ENCODE measurements around the gene MTUS2. TPM values are rescaled to one million over a fixed set of nuclear protein-coding genes. Genes with fewer than 3 reads are reported as not detected.

The MTUS2 gene
- total RNA-seq, 1 experiment from 2014 or later = not detected

DNA sequence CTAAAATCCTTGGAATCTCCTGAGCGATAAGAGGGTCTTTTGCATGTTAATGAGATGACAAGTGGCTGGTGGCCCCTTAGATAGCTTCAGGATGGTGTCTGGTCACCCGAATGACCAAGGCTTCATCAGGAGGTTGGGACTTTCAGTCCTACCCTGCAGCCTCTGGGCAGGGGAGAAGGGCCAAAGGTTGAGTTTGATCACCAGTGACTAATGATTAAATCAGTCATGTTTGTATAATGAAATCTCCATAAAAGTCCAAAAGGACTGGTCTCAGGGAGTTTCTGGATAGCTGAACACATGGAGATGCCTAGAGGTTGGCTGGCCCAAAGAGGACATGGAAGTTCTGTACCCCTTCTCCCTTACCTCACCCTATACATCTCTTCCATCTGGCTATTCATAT lies 316.2 kb downstream of the MTUS2 start:
- H3K27ac ChIP-seq (ENCODE audit: low read length) = no peak overlapping the region
- H3K27me3 ChIP-seq (ENCODE audit: low read length) = no peaks in the 10 kb centered on the region
- H3K9me3 ChIP-seq (ENCODE audit: low read length) = 0 out of 2 replicates have a peak, but pooled peaks cover 5% of the 10 kb centered on the region
- H3K9me2 ChIP-seq (replicated peaks; ENCODE audit: low read length) = no peaks in the 10 kb centered on the region
- no peaks in the 10 kb centered on the region for H3K79me2 ChIP-seq (ENCODE audit: low read length)
- no peak overlapping the region for H3K4me3 ChIP-seq (ENCODE audit: low read length)
- DNase-seq (peak; percentile 9), ATAC-seq (no peak)
- CTCF ChIA-PET = no interaction called here
- intact Hi-C loops (cut with micrococcal nuclease) = no loop called here
- no peak overlapping the region for H3K9ac ChIP-seq (ENCODE audit: low read length)
- no peaks in the 10 kb centered on the region for H3F3A ChIP-seq (ENCODE audit: low read length, unreplicated experiment)
- POLR2A ChIA-PET (ENCODE audit: unreplicated experiment) = no interaction called here
- H3K4me1 ChIP-seq (ENCODE audit: insufficient read depth, low read length) = no peaks in the 10 kb centered on the region
- no peak overlapping the region for H3K4me2 ChIP-seq (ENCODE audit: low read length)
- no TSS peak for BruUV-seq (replicated peaks)
- no peak overlapping the region for H2AFZ ChIP-seq (ENCODE audit: low read length)
- H3K36me3 ChIP-seq (ENCODE audit: low read depth, low read length) = no peaks in the 10 kb centered on the region
- H4K20me1 ChIP-seq (ENCODE audit: low read length) = no peaks in the 10 kb centered on the region
- no peak for TF ChIP-seq EZH2 (IDR thresholded peaks at IDR 0.05; ENCODE audit: low read length, unreplicated experiment)
- TF ChIP-seq EZH2phosphoT487 (IDR thresholded peaks at IDR 0.05; ENCODE audit: borderline replicate concordance, low read length) = no peak
- TF ChIP-seq, protein P1, sequence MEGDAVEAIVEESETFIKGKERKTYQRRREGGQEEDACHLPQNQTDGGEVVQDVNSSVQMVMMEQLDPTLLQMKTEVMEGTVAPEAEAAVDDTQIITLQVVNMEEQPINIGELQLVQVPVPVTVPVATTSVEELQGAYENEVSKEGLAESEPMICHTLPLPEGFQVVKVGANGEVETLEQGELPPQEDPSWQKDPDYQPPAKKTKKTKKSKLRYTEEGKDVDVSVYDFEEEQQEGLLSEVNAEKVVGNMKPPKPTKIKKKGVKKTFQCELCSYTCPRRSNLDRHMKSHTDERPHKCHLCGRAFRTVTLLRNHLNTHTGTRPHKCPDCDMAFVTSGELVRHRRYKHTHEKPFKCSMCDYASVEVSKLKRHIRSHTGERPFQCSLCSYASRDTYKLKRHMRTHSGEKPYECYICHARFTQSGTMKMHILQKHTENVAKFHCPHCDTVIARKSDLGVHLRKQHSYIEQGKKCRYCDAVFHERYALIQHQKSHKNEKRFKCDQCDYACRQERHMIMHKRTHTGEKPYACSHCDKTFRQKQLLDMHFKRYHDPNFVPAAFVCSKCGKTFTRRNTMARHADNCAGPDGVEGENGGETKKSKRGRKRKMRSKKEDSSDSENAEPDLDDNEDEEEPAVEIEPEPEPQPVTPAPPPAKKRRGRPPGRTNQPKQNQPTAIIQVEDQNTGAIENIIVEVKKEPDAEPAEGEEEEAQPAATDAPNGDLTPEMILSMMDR (conservative IDR thresholded peaks at IDR 0.05; ENCODE audit: low read depth, low read length) = no peak

DNA sequence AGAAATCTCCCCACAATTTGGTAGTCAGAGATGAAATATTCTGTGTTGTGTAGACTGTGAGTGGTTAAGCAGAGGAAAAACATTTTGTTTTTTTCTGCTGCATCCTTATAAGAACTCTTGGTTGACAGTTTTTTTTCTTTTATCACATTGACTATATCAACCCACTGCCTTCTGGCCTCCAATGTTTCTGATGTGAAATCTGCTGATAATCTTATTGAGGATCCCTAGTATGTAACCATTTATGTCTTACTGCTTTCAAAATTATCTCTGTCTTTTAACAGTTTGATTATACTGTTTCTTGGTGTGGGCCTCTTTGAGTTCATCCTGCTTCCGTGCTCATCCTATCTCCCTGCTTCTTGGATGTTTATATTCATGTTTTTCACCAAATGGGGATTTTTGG lies 316.9 kb downstream of the MTUS2 start:
- Histone ChIP-seq H3K4me1 (ENCODE audit: insufficient read depth, low read length) (no peaks in the 10 kb centered on the region), H3K9me3 (ENCODE audit: low read length) (0 out of 2 replicates have a peak, but pooled peaks cover 5% of the 10 kb centered on the region), H3K36me3 (ENCODE audit: low read depth, low read length) (no peaks in the 10 kb centered on the region), H3K79me2 (ENCODE audit: low read length) (no peaks in the 10 kb centered on the region), H3K4me2 (ENCODE audit: low read length) (no peak overlapping the region), H3K9ac (ENCODE audit: low read length) (no peak overlapping the region), H3K4me3 (ENCODE audit: low read length) (no peak overlapping the region), H3K9me2 (replicated peaks; ENCODE audit: low read length) (no peaks in the 10 kb centered on the region), H2AFZ (ENCODE audit: low read length) (no peak overlapping the region), H4K20me1 (ENCODE audit: low read length) (no peaks in the 10 kb centered on the region), H3K27ac (ENCODE audit: low read length) (no peak overlapping the region), H3K27me3 (ENCODE audit: low read length) (no peaks in the 10 kb centered on the region), H3F3A (ENCODE audit: low read length, unreplicated experiment) (no peaks in the 10 kb centered on the region)
- intact Hi-C loops (cut with micrococcal nuclease) = no loop called here
- ChIA-PET CTCF (no interaction called here), POLR2A (ENCODE audit: unreplicated experiment) (no interaction called here)
- ATAC-seq (no peak), DNase-seq (no peak)
- BruUV-seq (replicated peaks) = no TSS peak
- TF ChIP-seq, protein P1 (conservative IDR thresholded peaks at IDR 0.05; ENCODE audit: low read depth, low read length) = no peak
- no peak for TF ChIP-seq EZH2phosphoT487 (IDR thresholded peaks at IDR 0.05; ENCODE audit: borderline replicate concordance, low read length)
- no peak for TF ChIP-seq EZH2 (IDR thresholded peaks at IDR 0.05; ENCODE audit: low read length, unreplicated experiment)

DNA sequence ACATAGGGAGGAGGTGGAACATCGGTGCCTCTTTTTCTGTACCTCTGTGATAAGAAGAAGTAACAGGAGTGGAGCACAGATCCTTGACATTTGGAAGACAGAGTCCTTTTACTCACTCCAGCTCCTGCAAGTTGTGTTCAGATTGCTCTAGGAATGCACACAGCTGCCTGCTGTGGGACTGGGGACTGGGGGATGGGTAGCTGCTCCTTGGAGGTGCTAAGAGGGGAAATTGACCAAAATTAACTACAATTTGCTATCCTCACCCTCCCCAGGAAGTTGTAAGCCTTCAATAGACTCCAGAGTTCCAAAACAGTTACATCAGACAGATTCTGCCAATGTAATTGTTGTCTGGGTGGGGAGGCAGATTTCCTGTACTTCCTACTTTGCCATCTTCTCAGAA lies 317.9 kb downstream of the MTUS2 start:
- Histone ChIP-seq H2AFZ (ENCODE audit: low read length) (no peak overlapping the region), H3K4me2 (ENCODE audit: low read length) (no peak overlapping the region), H3F3A (ENCODE audit: low read length, unreplicated experiment) (no peaks in the 10 kb centered on the region), H3K4me1 (ENCODE audit: insufficient read depth, low read length) (no peaks in the 10 kb centered on the region), H3K36me3 (ENCODE audit: low read depth, low read length) (no peaks in the 10 kb centered on the region), H3K4me3 (ENCODE audit: low read length) (no peak overlapping the region), H3K9ac (ENCODE audit: low read length) (no peak overlapping the region), H3K9me2 (replicated peaks; ENCODE audit: low read length) (no peaks in the 10 kb centered on the region), H3K27ac (ENCODE audit: low read length) (no peak overlapping the region), H4K20me1 (ENCODE audit: low read length) (no peaks in the 10 kb centered on the region), H3K9me3 (ENCODE audit: low read length) (no peaks in the 10 kb centered on the region), H3K27me3 (ENCODE audit: low read length) (no peaks in the 10 kb centered on the region), H3K79me2 (ENCODE audit: low read length) (no peaks in the 10 kb centered on the region)
- intact Hi-C loops (cut with micrococcal nuclease) = no loop called here
- DNase-seq (no peak), ATAC-seq (no peak)
- CTCF ChIA-PET = no interaction called here
- BruUV-seq (replicated peaks) = no TSS peak
- POLR2A ChIA-PET (ENCODE audit: unreplicated experiment) = no interaction called here
- no peak for TF ChIP-seq EZH2phosphoT487 (IDR thresholded peaks at IDR 0.05; ENCODE audit: borderline replicate concordance, low read length)
- TF ChIP-seq, protein P1 (conservative IDR thresholded peaks at IDR 0.05; ENCODE audit: low read depth, low read length) = no peak
- TF ChIP-seq EZH2 (IDR thresholded peaks at IDR 0.05; ENCODE audit: low read length, unreplicated experiment) = no peak
